Activated T-cell treated with anti-CD3 and anti-CD28 coated beads, Interleukin-2, amount 50 U/mL, for 4 hours (primary cell): Measurements from ENCODE around the gene C8G. TPM values are rescaled to one million over a fixed set of nuclear protein-coding genes. Genes with fewer than 3 reads are reported as not detected.

ENCODE experiments used
- ATAC-seq, 2 donors: fragments of 200-7000 bp; cut with Tn5 transposase; one replicate each; pipeline ENCODE4 v1.10.0; 2021
- DNase-seq: peaks from one replicate; pipeline ENCODE4 v3.0.0-alpha.2; 2020
- H3K27me3 Mint-ChIP-seq: one replicate; pipeline ENCODE4 v1.8.0; 2021; ENCODE audit warnings: low read depth, mixed read lengths
- H3K36me3 Mint-ChIP-seq: one replicate; pipeline ENCODE4 v1.8.0; 2022; ENCODE audit warnings: mixed read lengths; ENCODE audit not compliant: insufficient read depth
- H3K4me1 Mint-ChIP-seq: one replicate; pipeline ENCODE4 v1.8.0; 2021; ENCODE audit warnings: low read depth, mixed read lengths
- H3K4me3 Mint-ChIP-seq: one replicate; pipeline ENCODE4 v1.8.0; 2021; ENCODE audit warnings: mild to moderate bottlenecking, moderate library complexity, mixed read lengths
- H3K9me3 Mint-ChIP-seq: one replicate; pipeline ENCODE4 v1.8.0; 2021; ENCODE audit warnings: mixed read lengths
- total RNA-seq, 3 donors: library from RNA; stranded (reverse); gene quantifications; one replicate each; pipeline ENCODE4 v1.2.1, GENCODE V29; 2021

Gene C8G
- total RNA-seq, 3 donors from 2014 or later, result 0.94 to 1.4 (median 1.2) TPM

GRCh38 chr9:136994180-136994887, 49.3 kb downstream of the C8G start:
- no peaks in the 10 kb centered on the region for H3K27me3 Mint-ChIP-seq
- DNase-seq (no peak), ATAC-seq (no peak)
- no peaks in the 10 kb centered on the region for H3K9me3 Mint-ChIP-seq
- H3K36me3 Mint-ChIP-seq, result peaks cover 2% of the 10 kb centered on the region
- no peak overlapping the region for H3K4me3 Mint-ChIP-seq
- peaks cover 38% of the 10 kb centered on the region for H3K4me1 Mint-ChIP-seq

- Mint-ChIP-seq H3K27me3 (no peaks in the 10 kb centered on the region), H3K36me3 (peaks cover 2% of the 10 kb centered on the region), H3K4me1 (peaks cover 38% of the 10 kb centered on the region), H3K4me3 (no peak overlapping the region), H3K9me3 (no peaks in the 10 kb centered on the region)
- no peak for ATAC-seq
- no peak for DNase-seq
These were observed 49.8 kb downstream of the C8G start for GRCh38 chr9:136994888-136995230.

GRCh38 chr9:136995362-136995761, 50.3 kb downstream of the C8G start:
- DNase-seq (no peak), ATAC-seq (no peak)
- Mint-ChIP-seq H3K27me3 (no peaks in the 10 kb centered on the region), H3K4me3 (no peak overlapping the region), H3K9me3 (no peaks in the 10 kb centered on the region), H3K36me3 (peaks cover 2% of the 10 kb centered on the region), H3K4me1 (peaks cover 43% of the 10 kb centered on the region)

- Mint-ChIP-seq H3K9me3 (no peaks in the 10 kb centered on the region), H3K4me1 (peaks cover 47% of the 10 kb centered on the region), H3K27me3 (no peaks in the 10 kb centered on the region), H3K36me3 (peaks cover 2% of the 10 kb centered on the region), H3K4me3 (peak overlapping the region; percentile 62)
- ATAC-seq (no peak), DNase-seq (no peak)
These were observed 50.8 kb downstream of the C8G start for GRCh38 chr9:136995772-136996311.

Other genes with a start within 250 kb of the C8G start
- under 1 TPM in 2 of 3 donors, not detected in 1; 0.16 to 0.18 TPM for gene DIPK1B, start 232.7 kb upstream of the C8G start, total RNA-seq
- gene LCN10, start 202.3 kb upstream of the C8G start, total RNA-seq, result 1 to 10 TPM in 2 of 3 donors, under 1 TPM in 1; 0.82 to 2.4 (median 2.1) TPM
- gene LCN6, start 196.7 kb upstream of the C8G start, total RNA-seq, result not detected
- gene LCN8, start 187.0 kb upstream of the C8G start, total RNA-seq, result not detected
- gene LCN15, start 180.7 kb upstream of the C8G start, total RNA-seq, result not detected
- 10 to 100 TPM; 49.5 to 53.0 (median 51.9) TPM for gene TMEM141, start 153.9 kb upstream of the C8G start, total RNA-seq
- gene CCDC183, start 148.9 kb upstream of the C8G start, total RNA-seq, result under 1 TPM in 1 of 3 donors, not detected in 2; 0.49 TPM
- gene RABL6, start 137.3 kb upstream of the C8G start, total RNA-seq, result 100 to 1,000 TPM in 2 of 3 donors, 10 to 100 TPM in 1; 90.6 to 103 (median 100) TPM
- gene AJM1, start 102.8 kb upstream of the C8G start, total RNA-seq, result 1 to 10 TPM; 1.5 to 2.2 (median 1.7) TPM
- gene PHPT1, start 95.8 kb upstream of the C8G start, total RNA-seq, result 100 to 1,000 TPM; 112 to 120 (median 119) TPM
- 10 to 100 TPM; 10.7 to 13.9 (median 11.0) TPM for gene MAMDC4, start 92.9 kb upstream of the C8G start, total RNA-seq
- 100 to 1,000 TPM; 330 to 366 (median 351) TPM for gene EDF1, start 78.9 kb upstream of the C8G start, total RNA-seq
- 10 to 100 TPM; 64.3 to 73.4 (median 68.8) TPM for gene TRAF2, start 58.7 kb upstream of the C8G start, total RNA-seq
- 100 to 1,000 TPM in 1 of 3 donors, 10 to 100 TPM in 2; 84.0 to 112 (median 95.3) TPM for gene FBXW5, start 505 bp upstream of the C8G start, total RNA-seq
- 1 to 10 TPM in 1 of 3 donors, under 1 TPM in 2; 0.49 to 1.2 (median 0.58) TPM for gene LCN12, start 7.0 kb downstream of the C8G start, total RNA-seq
- under 1 TPM in 2 of 3 donors, not detected in 1; 0.30 to 0.51 TPM for gene PTGDS, start 32.3 kb downstream of the C8G start, total RNA-seq
- gene LCNL1, start 37.8 kb downstream of the C8G start, total RNA-seq, result not detected
- 100 to 1,000 TPM; 106 to 126 (median 123) TPM for gene PAXX, start 47.2 kb downstream of the C8G start, total RNA-seq
- gene CLIC3, start 51.3 kb downstream of the C8G start, total RNA-seq, result under 1 TPM in 2 of 3 donors, not detected in 1; 0.18 to 0.54 TPM
- 10 to 100 TPM in 2 of 3 donors, 1 to 10 TPM in 1; 9.1 to 15.3 (median 14.3) TPM for gene ABCA2, start 83.0 kb downstream of the C8G start, total RNA-seq
- gene FUT7, start 86.8 kb downstream of the C8G start, total RNA-seq, result 1 to 10 TPM in 1 of 3 donors, under 1 TPM in 2; 0.74 to 2.4 (median 0.81) TPM
- 10 to 100 TPM; 15.1 to 33.0 (median 23.2) TPM for gene NPDC1, start 100.9 kb downstream of the C8G start, total RNA-seq
- gene ENTPD2, start 108.8 kb downstream of the C8G start, total RNA-seq, result under 1 TPM in 1 of 3 donors, not detected in 2; 0.34 TPM
- 1 to 10 TPM; 3.6 to 5.5 (median 4.6) TPM for gene SAPCD2, start 125.3 kb downstream of the C8G start, total RNA-seq
- gene UAP1L1, start 132.3 kb downstream of the C8G start, total RNA-seq, result 1 to 10 TPM; 5.6 to 8.4 (median 7.8) TPM
- gene MAN1B1, start 141.7 kb downstream of the C8G start, total RNA-seq, result 10 to 100 TPM; 30.7 to 34.0 (median 33.5) TPM
- gene DPP7, start 169.5 kb downstream of the C8G start, total RNA-seq, result 100 to 1,000 TPM; 352 to 394 (median 392) TPM
- gene GRIN1, start 193.9 kb downstream of the C8G start, total RNA-seq, result under 1 TPM in 2 of 3 donors, not detected in 1; 0.13 to 0.26 TPM
- gene LRRC26, start 224.8 kb downstream of the C8G start, total RNA-seq, result under 1 TPM in 1 of 3 donors, not detected in 2; 0.18 TPM
- gene TMEM210, start 226.8 kb downstream of the C8G start, total RNA-seq, result not detected
- gene ANAPC2, start 243.3 kb downstream of the C8G start, total RNA-seq, result 10 to 100 TPM; 71.9 to 86.3 (median 73.3) TPM
- gene SSNA1, start 243.4 kb downstream of the C8G start, total RNA-seq, result 100 to 1,000 TPM; 144 to 156 (median 150) TPM